H1 (cell line): ENCODE measurements around the gene C11orf54. TPM values are rescaled to one million over a fixed set of nuclear protein-coding genes. Genes with fewer than 3 reads are reported as not detected.

Experiments
- ATF2 ChIP-seq: IDR thresholded peaks from 2 replicates; pipeline ENCODE4 v1.6.1; 2012; ENCODE audit warnings: low read length, inconsistent platforms
- CHD1 ChIP-seq: IDR thresholded peaks from 2 replicates; pipeline ENCODE4 v1.6.1; 2012; ENCODE audit warnings: low read depth, low read length, improper control_type of control experiment
- CHD7 ChIP-seq: fragments of 300-600 bp; sonication (generic); IDR thresholded peaks from 2 replicates; pipeline ENCODE4 v1.7.1; 2012; ENCODE audit warnings: low read length, moderate library complexity, mild to moderate bottlenecking, inconsistent platforms; ENCODE audit not compliant: insufficient replicate concordance
- E2F6 ChIP-seq: IDR thresholded peaks from 2 replicates; pipeline ENCODE4 v1.6.1; 2012; ENCODE audit warnings: inconsistent platforms
- RBBP5 ChIP-seq: IDR thresholded peaks from 2 replicates; pipeline ENCODE4 v1.7.1; 2012; ENCODE audit warnings: low read depth, mild to moderate bottlenecking, inconsistent platforms, low read length, moderate library complexity, borderline replicate concordance
- RNF2 ChIP-seq: fragments of 200-900, 300-1000 bp; sonication (generic); IDR thresholded peaks from 2 replicates; pipeline ENCODE4 v1.7.1; 2016; ENCODE audit warnings: borderline replicate concordance, low read depth, mild to moderate bottlenecking, antibody characterized with exemption, low read length; ENCODE audit not compliant: poor library complexity, severe bottlenecking; ENCODE audit errors: missing control alignments
- SIX5 ChIP-seq: IDR thresholded peaks from 2 replicates; pipeline ENCODE4 v1.6.1; 2011; ENCODE audit warnings: mild to moderate bottlenecking, low read depth, low read length
- SP2 ChIP-seq: IDR thresholded peaks from 2 replicates; pipeline ENCODE4 v1.6.1; 2012; ENCODE audit warnings: mild to moderate bottlenecking, low read length, inconsistent platforms
- TBP ChIP-seq: IDR thresholded peaks from 2 replicates; pipeline ENCODE4 v1.6.1; 2011; ENCODE audit warnings: low read depth, low read length, improper control_type of control experiment
- polyA plus RNA-seq, 7 experiments: library from polyadenylated mRNA; depleted of rRNA in 3 of 7; stranded (reverse) in 5 of 7; unstranded in 2 of 7; fragments of >200 nt in 5 of 7; fragments of 200-250 nt in 2 of 7; gene quantifications; 1 replicate in 5 of 7; 2 replicates in 1 of 7; 4 replicates in 1 of 7; pipeline versions ENCODE4 v1.2.1 to v1.2.3, GENCODE V29; 2011 to 2013; ENCODE audit warnings: missing spikeins in 2 of 7, mixed read lengths in 2 of 7
- total RNA-seq: library from RNA; stranded (reverse); fragmentation: NEBNext Ultra II Directional; extraction: Animal tissue kit (Norgen Biotek cat#: 25700); gene quantifications from 2 replicates; pipeline ENCODE4 v1.2.1, GENCODE V29; 2021

The C11orf54 gene
- total and polyA plus RNA-seq, 2 of the 8 experiments (the other 6 are each of a cell fraction or from before 2014, with no cell fraction given), result 14.7 to 24.5 TPM

- TF ChIP-seq CHD7 (no peak), CHD1 (no peak), SIX5 (no peak), RNF2 (no peak), E2F6 (no peak), RBBP5 (no peak), TBP (no peak), ATF2 (no peak), SP2 (no peak)
Measured at GRCh38 chr11:93766504-93766903, 25.0 kb downstream of the C11orf54 start (continued).
